WTC11 (cell line): Measurements from ENCODE around the gene LRRC72.

Source experiments
- ATF3 ChIP-seq: sonication (generic); formaldehyde crosslinking; conservative IDR thresholded peaks from 2 replicates; pipeline ENCODE4 v1.8.1; 2022; ENCODE audit warnings: mild to moderate bottlenecking, missing genetic modification reagents
- E2F4 ChIP-seq: sonication (generic); formaldehyde crosslinking; IDR thresholded peaks from 2 replicates; pipeline ENCODE4 v1.8.1; 2022; ENCODE audit warnings: low read depth, mild to moderate bottlenecking, moderate library complexity, missing genetic modification reagents, borderline replicate concordance
- EMX1 ChIP-seq: fragments of 250-450 bp; sonication (Bioruptor Pico); IDR thresholded peaks from 2 replicates; pipeline ENCODE4 v1.8.0; 2021; ENCODE audit warnings: mild to moderate bottlenecking
- MAX ChIP-seq: sonication (generic); formaldehyde crosslinking; IDR thresholded peaks from 2 replicates; pipeline ENCODE4 v1.8.0; 2022; ENCODE audit warnings: mild to moderate bottlenecking, missing genetic modification reagents
- PRDM15 ChIP-seq: sonication (generic); formaldehyde crosslinking; IDR thresholded peaks from 2 replicates; pipeline ENCODE4 v1.8.0; 2022; ENCODE audit warnings: missing genetic modification reagents
- RELA ChIP-seq: sonication (generic); formaldehyde crosslinking; IDR thresholded peaks from 2 replicates; pipeline ENCODE4 v1.8.1; 2022; ENCODE audit warnings: missing genetic modification reagents, mild to moderate bottlenecking, borderline replicate concordance
- TEAD4 ChIP-seq: sonication (generic); formaldehyde crosslinking; IDR thresholded peaks from 2 replicates; pipeline ENCODE4 v1.8.0; 2022; ENCODE audit warnings: mild to moderate bottlenecking, missing genetic modification reagents
- ZNF138 ChIP-seq: sonication (generic); formaldehyde crosslinking; conservative IDR thresholded peaks from 2 replicates; pipeline ENCODE4 v1.8.1; 2022; ENCODE audit warnings: mild to moderate bottlenecking, moderate library complexity, missing genetic modification reagents
- ZNF263 ChIP-seq: sonication (generic); formaldehyde crosslinking; IDR thresholded peaks from 2 replicates; pipeline ENCODE4 v1.8.1; 2022; ENCODE audit warnings: low read depth, mild to moderate bottlenecking, moderate library complexity, missing genetic modification reagents
- ZNF317 ChIP-seq: sonication (generic); formaldehyde crosslinking; IDR thresholded peaks from 2 replicates; pipeline ENCODE4 v1.8.1; 2023; ENCODE audit warnings: low read depth, mild to moderate bottlenecking, moderate library complexity, missing genetic modification reagents, borderline replicate concordance
- TF ChIP-seq, protein P1 (sequence below): fragments of 200-600 bp; IDR thresholded peaks from 2 replicates; pipeline ENCODE4 v1.8.0; 2022; ENCODE audit warnings: antibody characterized with exemption
- TF ChIP-seq, protein P2 (sequence below): sonication (generic); formaldehyde crosslinking; IDR thresholded peaks from 2 replicates; pipeline ENCODE4 v1.8.1; 2022; ENCODE audit warnings: missing genetic modification reagents, borderline replicate concordance

DNA sequence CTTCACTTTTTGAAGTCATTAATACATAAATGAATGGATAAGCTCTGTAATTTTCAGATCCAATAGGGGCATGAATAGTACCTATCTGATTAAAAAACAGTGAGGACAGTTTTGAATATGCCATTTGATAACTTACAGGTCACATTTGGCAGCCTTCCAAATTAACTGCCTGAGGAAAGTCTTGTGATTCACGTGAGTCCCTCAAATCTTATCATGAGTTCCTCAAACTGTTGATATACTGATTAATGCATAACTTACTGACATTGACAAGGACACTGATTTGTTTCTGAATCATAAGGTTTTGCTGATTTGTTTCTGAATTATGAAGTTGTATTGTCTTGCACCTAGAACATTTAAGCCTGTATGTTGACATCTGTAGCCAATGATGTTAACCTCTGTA is 63.8 kb downstream of the LRRC72 start:
- TF ChIP-seq ZNF317, result no peak
- TF ChIP-seq, protein P1, sequence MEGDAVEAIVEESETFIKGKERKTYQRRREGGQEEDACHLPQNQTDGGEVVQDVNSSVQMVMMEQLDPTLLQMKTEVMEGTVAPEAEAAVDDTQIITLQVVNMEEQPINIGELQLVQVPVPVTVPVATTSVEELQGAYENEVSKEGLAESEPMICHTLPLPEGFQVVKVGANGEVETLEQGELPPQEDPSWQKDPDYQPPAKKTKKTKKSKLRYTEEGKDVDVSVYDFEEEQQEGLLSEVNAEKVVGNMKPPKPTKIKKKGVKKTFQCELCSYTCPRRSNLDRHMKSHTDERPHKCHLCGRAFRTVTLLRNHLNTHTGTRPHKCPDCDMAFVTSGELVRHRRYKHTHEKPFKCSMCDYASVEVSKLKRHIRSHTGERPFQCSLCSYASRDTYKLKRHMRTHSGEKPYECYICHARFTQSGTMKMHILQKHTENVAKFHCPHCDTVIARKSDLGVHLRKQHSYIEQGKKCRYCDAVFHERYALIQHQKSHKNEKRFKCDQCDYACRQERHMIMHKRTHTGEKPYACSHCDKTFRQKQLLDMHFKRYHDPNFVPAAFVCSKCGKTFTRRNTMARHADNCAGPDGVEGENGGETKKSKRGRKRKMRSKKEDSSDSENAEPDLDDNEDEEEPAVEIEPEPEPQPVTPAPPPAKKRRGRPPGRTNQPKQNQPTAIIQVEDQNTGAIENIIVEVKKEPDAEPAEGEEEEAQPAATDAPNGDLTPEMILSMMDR, result no peak
- TF ChIP-seq EMX1 (CRISPR knock-in tag), result no peak
- TF ChIP-seq, protein P2, sequence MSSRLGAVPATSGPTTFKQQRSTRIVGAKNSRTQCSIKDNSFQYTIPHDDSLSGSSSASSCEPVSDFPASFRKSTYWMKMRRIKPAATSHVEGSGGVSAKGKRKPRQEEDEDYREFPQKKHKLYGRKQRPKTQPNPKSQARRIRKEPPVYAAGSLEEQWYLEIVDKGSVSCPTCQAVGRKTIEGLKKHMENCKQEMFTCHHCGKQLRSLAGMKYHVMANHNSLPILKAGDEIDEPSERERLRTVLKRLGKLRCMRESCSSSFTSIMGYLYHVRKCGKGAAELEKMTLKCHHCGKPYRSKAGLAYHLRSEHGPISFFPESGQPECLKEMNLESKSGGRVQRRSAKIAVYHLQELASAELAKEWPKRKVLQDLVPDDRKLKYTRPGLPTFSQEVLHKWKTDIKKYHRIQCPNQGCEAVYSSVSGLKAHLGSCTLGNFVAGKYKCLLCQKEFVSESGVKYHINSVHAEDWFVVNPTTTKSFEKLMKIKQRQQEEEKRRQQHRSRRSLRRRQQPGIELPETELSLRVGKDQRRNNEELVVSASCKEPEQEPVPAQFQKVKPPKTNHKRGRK (CRISPR knock-in tag), result no peak
- TF ChIP-seq PRDM15 (CRISPR knock-in tag), result no peak
- no peak for TF ChIP-seq E2F4 (CRISPR knock-in tag)
- TF ChIP-seq MAX, result no peak
- no peak for TF ChIP-seq TEAD4 (CRISPR knock-in tag)
- TF ChIP-seq ZNF138 (CRISPR knock-in tag), result no peak
- no peak for TF ChIP-seq RELA (CRISPR knock-in tag)
- TF ChIP-seq ZNF263, result no peak
- TF ChIP-seq ATF3 (CRISPR knock-in tag), result no peak
